MM.1S (cell line): ENCODE results near the gene EN2.

Experiments used
- DNase-seq: peaks from one replicate; pipeline ENCODE4 v3.0.0-alpha.2; 2015
- H2AFZ ChIP-seq: fragments of 300-600 bp; sonication (generic); 2 replicates; pipeline ENCODE4 v1.6.0; 2016; ENCODE audit warnings: antibody characterized with exemption, low read length
- H3F3A ChIP-seq: fragments of 300-600 bp; sonication (generic); 2 replicates; pipeline ENCODE4 v1.6.1; 2016; ENCODE audit warnings: mild to moderate bottlenecking, antibody characterized with exemption, low read length, moderate library complexity, mixed read lengths; ENCODE audit not compliant: insufficient read depth
- H3K27ac ChIP-seq: fragments of 300-600 bp; sonication (generic); 2 replicates; pipeline ENCODE4 v1.5.1; 2016; ENCODE audit warnings: mild to moderate bottlenecking, low read length
- H3K27me3 ChIP-seq: fragments of 300-600 bp; sonication (generic); replicated peaks from 2 replicates; pipeline ENCODE4 v1.6.0; 2016; ENCODE audit warnings: low read length; ENCODE audit not compliant: insufficient read depth
- H3K36me3 ChIP-seq: fragments of 300-600 bp; sonication (generic); replicated peaks from 2 replicates; pipeline ENCODE4 v1.6.1; 2016; ENCODE audit warnings: mild to moderate bottlenecking, low read length, mixed read lengths; ENCODE audit not compliant: insufficient read depth
- H3K4me1 ChIP-seq: fragments of 300-600 bp; sonication (generic); 2 replicates; pipeline ENCODE4 v1.6.1; 2016; ENCODE audit warnings: low read length, mixed read lengths
- H3K4me2 ChIP-seq: fragments of 300-600 bp; sonication (generic); 2 replicates; pipeline ENCODE4 v1.6.0; 2016; ENCODE audit warnings: low read depth, low read length
- H3K4me3 ChIP-seq: fragments of 300-600 bp; sonication (generic); 2 replicates; pipeline ENCODE4 v1.5.1; 2016; ENCODE audit warnings: low read length, mixed read lengths
- H3K79me2 ChIP-seq: fragments of 300-600 bp; sonication (generic); 2 replicates; pipeline ENCODE4 v1.6.1; 2016; ENCODE audit warnings: mixed run types, low read length, mixed read lengths
- H3K9ac ChIP-seq: fragments of 300-600 bp; sonication (generic); 2 replicates; pipeline ENCODE4 v1.6.1; 2016; ENCODE audit warnings: low read length, mixed read lengths
- H3K9me2 ChIP-seq: fragments of 300-600 bp; sonication (generic); replicated peaks from 2 replicates; pipeline ENCODE4 v1.6.1; 2016; ENCODE audit warnings: mild to moderate bottlenecking, low read length, mixed read lengths; ENCODE audit not compliant: insufficient read depth
- H3K9me3 ChIP-seq: fragments of 300-600 bp; sonication (generic); replicated peaks from 2 replicates; pipeline ENCODE4 v1.6.1; 2016; ENCODE audit warnings: mild to moderate bottlenecking, low read length, mixed read lengths; ENCODE audit not compliant: insufficient read depth
- H4K20me1 ChIP-seq: fragments of 300-600 bp; sonication (generic); 2 replicates; pipeline ENCODE4 v1.6.1; 2016; ENCODE audit warnings: mild to moderate bottlenecking, low read length, moderate library complexity, mixed read lengths; ENCODE audit not compliant: insufficient read depth
- EZH2 ChIP-seq: fragments of 300-600 bp; sonication (generic); optimal IDR thresholded peaks from 2 replicates; pipeline ENCODE3; 2017; ENCODE audit warnings: low read depth, mild to moderate bottlenecking, antibody characterized with exemption, low read length, mixed read lengths
- EZH2phosphoT487 ChIP-seq: fragments of 300-600 bp; sonication (generic); IDR thresholded peaks from 2 replicates; pipeline ENCODE4 v1.6.1; 2018; ENCODE audit warnings: antibody characterized with exemption, low read length
- TF ChIP-seq, protein P1 (sequence below): fragments of 300-600 bp; sonication (generic); IDR thresholded peaks from 2 replicates; pipeline ENCODE4 v1.5.1; 2016; ENCODE audit warnings: antibody characterized with exemption, low read length, mixed read lengths

The EN2 gene

GRCh38 chr7:155465761-155466141, 7.8 kb downstream of the EN2 start:
- no peak overlapping the region for H3K4me3 ChIP-seq
- DNase-seq, result no peak

DNA sequence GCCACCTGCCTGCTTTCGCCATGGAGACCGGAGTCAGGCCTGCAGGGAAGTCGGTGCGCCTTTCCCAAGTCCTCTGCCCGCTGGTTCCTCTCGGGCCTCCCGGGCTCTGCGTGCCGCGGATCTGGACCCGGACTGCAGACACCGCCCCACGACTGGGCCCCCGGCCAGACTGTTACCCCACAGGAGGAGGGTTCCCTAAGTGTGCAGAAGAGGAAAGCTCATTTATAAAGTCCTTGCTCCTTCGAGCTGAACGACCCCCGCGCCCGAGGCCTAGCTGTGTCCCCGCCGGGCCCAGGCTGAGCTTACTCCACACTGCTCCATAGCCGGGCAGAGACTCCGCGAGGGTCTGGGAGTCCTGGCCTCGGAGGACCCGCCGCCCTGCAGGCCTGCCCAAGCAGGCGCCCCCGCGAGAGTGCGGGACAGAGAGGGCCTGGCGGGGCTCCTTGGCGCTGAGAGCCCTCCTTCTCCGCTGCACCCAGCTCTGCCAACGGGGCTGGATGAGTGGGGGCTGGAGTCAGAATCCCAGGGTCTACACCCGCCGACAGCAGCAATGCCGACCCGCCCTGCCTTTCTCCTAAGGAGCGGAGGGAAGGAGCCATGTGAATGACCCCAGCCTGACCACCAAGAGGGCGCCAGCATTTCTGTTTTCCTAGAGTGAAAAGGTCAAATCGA, 8.3 kb downstream of the EN2 start:
- H3K36me3 ChIP-seq, result no peaks in the 10 kb centered on the region
- no peaks in the 10 kb centered on the region for H3F3A ChIP-seq
- H3K4me3 ChIP-seq, result no peak overlapping the region
- H3K27me3 ChIP-seq, result peaks cover 97% of the 10 kb centered on the region
- no peaks in the 10 kb centered on the region for H3K4me1 ChIP-seq
- no peaks in the 10 kb centered on the region for H4K20me1 ChIP-seq
- H3K9me3 ChIP-seq, result no peaks in the 10 kb centered on the region
- H2AFZ ChIP-seq, result no peak overlapping the region
- TF ChIP-seq EZH2 (no peak), EZH2phosphoT487 (no peak)
- TF ChIP-seq, protein P1, sequence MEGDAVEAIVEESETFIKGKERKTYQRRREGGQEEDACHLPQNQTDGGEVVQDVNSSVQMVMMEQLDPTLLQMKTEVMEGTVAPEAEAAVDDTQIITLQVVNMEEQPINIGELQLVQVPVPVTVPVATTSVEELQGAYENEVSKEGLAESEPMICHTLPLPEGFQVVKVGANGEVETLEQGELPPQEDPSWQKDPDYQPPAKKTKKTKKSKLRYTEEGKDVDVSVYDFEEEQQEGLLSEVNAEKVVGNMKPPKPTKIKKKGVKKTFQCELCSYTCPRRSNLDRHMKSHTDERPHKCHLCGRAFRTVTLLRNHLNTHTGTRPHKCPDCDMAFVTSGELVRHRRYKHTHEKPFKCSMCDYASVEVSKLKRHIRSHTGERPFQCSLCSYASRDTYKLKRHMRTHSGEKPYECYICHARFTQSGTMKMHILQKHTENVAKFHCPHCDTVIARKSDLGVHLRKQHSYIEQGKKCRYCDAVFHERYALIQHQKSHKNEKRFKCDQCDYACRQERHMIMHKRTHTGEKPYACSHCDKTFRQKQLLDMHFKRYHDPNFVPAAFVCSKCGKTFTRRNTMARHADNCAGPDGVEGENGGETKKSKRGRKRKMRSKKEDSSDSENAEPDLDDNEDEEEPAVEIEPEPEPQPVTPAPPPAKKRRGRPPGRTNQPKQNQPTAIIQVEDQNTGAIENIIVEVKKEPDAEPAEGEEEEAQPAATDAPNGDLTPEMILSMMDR, result no peak
- H3K9me2 ChIP-seq, result no peaks in the 10 kb centered on the region
- no peak overlapping the region for H3K9ac ChIP-seq
- no peaks in the 10 kb centered on the region for H3K79me2 ChIP-seq
- no peak overlapping the region for H3K27ac ChIP-seq
- no peak for DNase-seq
- no peak overlapping the region for H3K4me2 ChIP-seq

More at GRCh38 chr7:155465761-155466141, 7.8 kb downstream of the EN2 start:
- Histone ChIP-seq H3K9ac (no peak overlapping the region), H2AFZ (no peak overlapping the region), H4K20me1 (no peaks in the 10 kb centered on the region), H3K4me1 (no peaks in the 10 kb centered on the region), H3K9me3 (no peaks in the 10 kb centered on the region), H3K9me2 (no peaks in the 10 kb centered on the region), H3K27me3 (peaks cover 97% of the 10 kb centered on the region), H3K27ac (no peak overlapping the region), H3K4me2 (no peak overlapping the region), H3K79me2 (no peaks in the 10 kb centered on the region), H3F3A (no peaks in the 10 kb centered on the region), H3K36me3 (no peaks in the 10 kb centered on the region)
- TF ChIP-seq, protein P1, result no peak
- no peak for TF ChIP-seq EZH2phosphoT487
- no peak for TF ChIP-seq EZH2

DNA sequence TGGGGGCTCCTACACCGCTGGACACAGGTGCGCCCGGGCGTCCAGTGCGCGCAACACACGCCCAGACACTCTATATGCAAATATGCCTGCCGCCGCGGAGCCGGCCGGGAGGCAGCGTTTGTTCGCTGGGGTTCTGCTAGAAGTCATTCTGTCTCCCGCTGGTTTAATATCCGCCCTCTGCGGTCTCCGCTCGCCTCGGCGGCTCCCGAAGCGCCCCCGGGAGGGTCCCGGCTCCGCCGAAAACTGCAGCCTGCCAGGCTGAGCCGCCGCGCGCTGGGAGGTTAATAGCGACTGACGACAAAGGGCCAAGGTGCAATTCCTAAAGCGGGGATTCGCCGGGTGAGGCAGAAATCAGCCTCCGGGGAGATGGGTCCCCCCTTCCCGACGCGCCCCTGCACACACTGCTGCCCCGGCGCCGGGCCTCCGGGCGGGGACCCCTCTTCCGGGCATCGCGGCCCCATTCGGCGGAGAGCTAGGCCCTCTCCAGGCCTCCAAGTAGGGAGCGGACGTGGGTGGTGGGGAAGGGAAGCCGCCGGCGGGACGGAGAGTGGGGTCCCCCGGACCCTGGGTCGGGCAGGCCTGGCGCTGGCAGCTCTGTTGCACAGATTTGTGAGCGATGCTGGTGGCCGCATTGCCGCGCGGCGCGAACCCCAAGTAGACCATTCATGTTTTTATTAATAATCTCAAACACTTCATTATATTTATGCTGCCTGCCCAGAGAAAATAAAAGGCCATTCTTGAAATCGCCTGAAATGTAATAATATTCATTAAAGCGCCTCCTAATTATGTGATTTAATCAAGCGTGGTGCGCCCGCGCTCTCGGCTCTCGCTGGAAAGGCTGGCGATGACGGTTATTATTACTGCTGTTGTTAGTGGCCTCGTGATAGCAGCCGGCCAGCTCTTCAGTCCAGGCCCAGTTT, 9.1 kb downstream of the EN2 start:
- Histone ChIP-seq H3K4me3 (no peak overlapping the region), H2AFZ (no peak overlapping the region)

More for the DNA sequence above, 9.1 kb downstream of the EN2 start:
- no peak overlapping the region for H3K27ac ChIP-seq
- H3K4me1 ChIP-seq, result no peaks in the 10 kb centered on the region
- no peaks in the 10 kb centered on the region for H3K9me3 ChIP-seq
- H3K27me3 ChIP-seq, result peaks cover 97% of the 10 kb centered on the region
- no peaks in the 10 kb centered on the region for H3F3A ChIP-seq
- no peaks in the 10 kb centered on the region for H4K20me1 ChIP-seq
- DNase-seq, result no peak
- H3K9me2 ChIP-seq, result no peaks in the 10 kb centered on the region
- H3K36me3 ChIP-seq, result no peaks in the 10 kb centered on the region
- no peak overlapping the region for H3K4me2 ChIP-seq
- TF ChIP-seq, protein P1, result no peak
- TF ChIP-seq EZH2, result no peak
- TF ChIP-seq EZH2phosphoT487, result no peak
- no peak overlapping the region for H3K9ac ChIP-seq
- no peaks in the 10 kb centered on the region for H3K79me2 ChIP-seq
